SH-SY5Y (cell line): ENCODE measurements around the gene IGF1R.

ENCODE experiments used
- GATA2 ChIP-seq: IDR thresholded peaks from 2 replicates; pipeline ENCODE4 v1.6.1; 2011; ENCODE audit warnings: mild to moderate bottlenecking, low read depth, low read length
- GATA3 ChIP-seq: IDR thresholded peaks from 2 replicates; pipeline ENCODE4 v1.6.1; 2011; ENCODE audit warnings: low read depth, mild to moderate bottlenecking, low read length, moderate library complexity

Gene IGF1R

GRCh38 chr15:98699591-98700424, 51.5 kb downstream of the IGF1R start:
- no peak for TF ChIP-seq GATA2
- TF ChIP-seq GATA3 = no peak

- no peak for TF ChIP-seq GATA3
- no peak for TF ChIP-seq GATA2
Observed at GRCh38 chr15:98700519-98700918, 52.2 kb downstream of the IGF1R start.

GRCh38 chr15:98703126-98703685, 54.9 kb downstream of the IGF1R start:
- TF ChIP-seq GATA3 (no peak), GATA2 (no peak)

DNA sequence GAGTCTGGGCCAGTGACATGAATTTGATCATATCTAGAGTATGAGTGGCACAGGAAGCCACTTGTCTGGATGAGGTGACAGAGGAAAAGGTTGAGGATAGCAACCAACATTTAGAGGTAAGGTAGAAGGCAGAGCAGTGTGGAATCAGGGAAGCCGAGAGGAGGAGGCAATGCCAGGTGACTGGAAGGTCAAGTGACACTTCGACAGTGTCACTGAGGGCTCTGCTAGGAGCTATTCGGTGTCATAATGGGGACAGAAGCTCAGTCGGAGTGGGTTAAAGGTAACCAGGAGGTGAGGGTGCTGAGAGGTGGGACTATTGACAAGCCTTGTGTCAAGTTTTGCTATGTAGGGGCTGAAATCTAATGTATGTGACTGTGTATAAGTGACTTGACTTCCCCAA, 56.7 kb downstream of the IGF1R start:
- no peak for TF ChIP-seq GATA2
- TF ChIP-seq GATA3 = no peak

DNA sequence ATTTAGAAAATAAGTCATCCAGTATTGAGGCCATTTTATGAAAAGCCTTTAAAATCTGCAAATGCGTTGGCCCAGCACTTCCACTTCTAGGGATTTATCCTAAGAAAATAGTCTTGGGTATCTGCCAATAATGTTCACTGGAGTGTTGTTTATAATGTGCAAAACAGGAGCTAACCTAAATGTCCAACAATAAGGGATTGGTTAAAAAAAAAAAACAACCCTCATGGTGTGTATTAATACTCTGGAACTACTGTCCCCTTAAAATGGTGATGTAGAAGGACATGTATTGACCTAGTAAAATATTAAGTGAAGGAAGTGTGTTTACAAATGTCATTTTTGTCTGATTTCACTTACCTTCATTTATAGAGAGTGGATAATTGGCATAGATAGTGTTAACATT, 58.0 kb downstream of the IGF1R start:
- TF ChIP-seq GATA3 = no peak
- no peak for TF ChIP-seq GATA2

DNA sequence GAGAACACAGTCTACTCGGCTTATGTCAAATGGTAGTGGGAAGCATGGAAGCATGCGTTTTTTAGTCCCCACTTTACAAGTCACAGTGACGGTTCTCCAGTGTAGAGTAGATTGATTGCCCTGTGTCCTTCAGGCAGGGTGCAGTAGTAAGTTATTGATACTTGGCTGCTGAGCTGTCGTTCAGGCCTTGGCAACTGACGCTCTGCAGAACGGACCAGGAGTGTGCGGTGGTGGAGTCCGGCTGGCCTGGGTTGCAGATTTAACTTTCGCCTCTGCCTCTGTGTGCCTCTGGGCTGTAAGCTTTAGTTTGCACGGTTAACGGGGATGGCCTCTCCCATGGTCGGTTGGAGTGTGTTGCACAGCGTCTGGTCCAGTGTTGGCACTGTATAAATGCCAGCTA, 58.6 kb downstream of the IGF1R start:
- TF ChIP-seq GATA2 (no peak), GATA3 (no peak)

GRCh38 chr15:98708037-98708590, 59.8 kb downstream of the IGF1R start:
- TF ChIP-seq GATA2 (no peak), GATA3 (no peak)

GRCh38 chr15:98711810-98712209, 63.5 kb downstream of the IGF1R start:
- TF ChIP-seq GATA2 (no peak), GATA3 (no peak)

DNA sequence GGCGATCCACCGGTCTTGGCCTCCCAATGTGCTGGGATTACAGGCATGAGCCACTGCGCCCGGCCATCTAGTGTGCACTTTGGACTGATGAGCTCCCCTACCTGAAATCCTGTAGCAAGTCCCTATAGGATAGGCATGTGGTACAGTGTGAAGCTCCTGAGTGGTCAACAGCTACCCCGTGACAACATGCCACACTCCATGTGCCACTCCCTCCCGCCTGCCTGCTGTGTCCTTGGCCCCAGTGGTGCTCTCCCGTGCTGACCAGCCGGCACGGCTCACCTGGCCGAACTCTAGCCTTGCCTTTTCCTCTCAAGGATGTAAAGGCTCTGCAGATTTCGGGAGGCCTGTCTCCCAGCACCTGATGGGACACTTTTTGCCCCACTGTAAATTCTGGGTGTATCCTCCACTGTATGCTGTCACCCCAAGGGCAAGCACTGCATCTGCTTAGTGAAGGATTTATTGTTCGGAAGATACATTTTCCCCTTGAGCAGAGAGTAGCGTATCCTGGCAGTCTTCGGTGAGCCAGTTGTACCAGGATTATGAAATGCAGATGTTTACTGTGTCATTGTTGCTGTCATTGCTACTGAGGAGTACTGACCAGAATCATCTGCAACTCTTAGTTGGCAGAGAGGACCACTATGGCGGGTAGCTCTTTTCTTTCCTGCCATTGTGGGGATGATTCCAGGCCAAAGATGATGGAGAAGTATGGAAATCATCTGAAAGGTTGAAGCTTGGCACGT, 64.7 kb downstream of the IGF1R start:
- TF ChIP-seq GATA2 = no peak
- TF ChIP-seq GATA3 = no peak

GRCh38 chr15:98713585-98714001, 65.3 kb downstream of the IGF1R start:
- TF ChIP-seq GATA3 (no peak), GATA2 (no peak)

DNA sequence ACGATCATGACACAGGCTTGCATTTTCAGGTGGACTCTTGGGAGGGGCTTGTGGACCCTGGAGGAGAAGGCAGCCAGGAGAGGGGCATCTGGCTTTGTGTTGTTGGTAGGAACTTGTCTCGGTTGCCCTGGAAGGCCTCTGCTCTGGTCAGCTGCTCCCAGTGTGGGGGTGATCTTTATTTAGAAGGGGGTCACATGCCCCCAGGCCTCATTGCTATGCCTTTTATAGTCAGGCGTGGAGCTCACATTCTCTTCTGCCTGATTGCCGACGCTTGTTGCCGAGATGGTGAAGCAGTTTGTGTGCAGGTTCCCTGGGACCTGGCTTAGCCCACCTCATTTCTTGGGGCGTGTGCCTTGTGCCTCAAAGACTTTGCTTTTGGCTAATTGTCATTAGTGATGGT, 66.6 kb downstream of the IGF1R start:
- TF ChIP-seq GATA2 (no peak), GATA3 (no peak)

GRCh38 chr15:98715401-98715800, 67.1 kb downstream of the IGF1R start:
- TF ChIP-seq GATA3 (no peak), GATA2 (no peak)

GRCh38 chr15:98715890-98716443, 67.6 kb downstream of the IGF1R start:
- TF ChIP-seq GATA2 (no peak), GATA3 (no peak)

- TF ChIP-seq GATA2 = no peak
- TF ChIP-seq GATA3 = no peak
Observed at GRCh38 chr15:98717371-98717770, 69.0 kb downstream of the IGF1R start.

- TF ChIP-seq GATA2 = no peak
- TF ChIP-seq GATA3 = no peak
Observed at GRCh38 chr15:98717942-98718341, 69.6 kb downstream of the IGF1R start.
